ENCODE measurements around the gene ATF6.

DNA sequence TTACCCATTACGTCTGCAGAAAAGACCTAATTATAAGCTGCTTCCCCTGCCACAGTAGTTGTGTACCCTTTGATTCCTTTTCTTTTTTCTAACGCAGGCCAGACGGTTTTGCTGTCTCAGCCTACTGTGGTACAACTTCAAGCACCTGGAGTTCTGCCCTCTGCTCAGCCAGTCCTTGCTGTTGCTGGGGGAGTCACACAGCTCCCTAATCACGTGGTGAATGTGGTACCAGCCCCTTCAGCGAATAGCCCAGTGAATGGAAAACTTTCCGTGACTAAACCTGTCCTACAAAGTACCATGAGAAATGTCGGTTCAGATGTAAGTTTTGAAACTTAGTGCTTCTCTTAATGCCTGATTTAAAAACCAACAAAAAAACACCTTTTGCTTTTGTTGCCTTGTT, 35.8 kb downstream of the ATF6 start:
- TF ChIP-seq, protein P1, sequence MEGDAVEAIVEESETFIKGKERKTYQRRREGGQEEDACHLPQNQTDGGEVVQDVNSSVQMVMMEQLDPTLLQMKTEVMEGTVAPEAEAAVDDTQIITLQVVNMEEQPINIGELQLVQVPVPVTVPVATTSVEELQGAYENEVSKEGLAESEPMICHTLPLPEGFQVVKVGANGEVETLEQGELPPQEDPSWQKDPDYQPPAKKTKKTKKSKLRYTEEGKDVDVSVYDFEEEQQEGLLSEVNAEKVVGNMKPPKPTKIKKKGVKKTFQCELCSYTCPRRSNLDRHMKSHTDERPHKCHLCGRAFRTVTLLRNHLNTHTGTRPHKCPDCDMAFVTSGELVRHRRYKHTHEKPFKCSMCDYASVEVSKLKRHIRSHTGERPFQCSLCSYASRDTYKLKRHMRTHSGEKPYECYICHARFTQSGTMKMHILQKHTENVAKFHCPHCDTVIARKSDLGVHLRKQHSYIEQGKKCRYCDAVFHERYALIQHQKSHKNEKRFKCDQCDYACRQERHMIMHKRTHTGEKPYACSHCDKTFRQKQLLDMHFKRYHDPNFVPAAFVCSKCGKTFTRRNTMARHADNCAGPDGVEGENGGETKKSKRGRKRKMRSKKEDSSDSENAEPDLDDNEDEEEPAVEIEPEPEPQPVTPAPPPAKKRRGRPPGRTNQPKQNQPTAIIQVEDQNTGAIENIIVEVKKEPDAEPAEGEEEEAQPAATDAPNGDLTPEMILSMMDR (IDR thresholded peaks at IDR 0.05 in 2 of 3, conservative IDR thresholded peaks at IDR 0.05 in 1 of 3; ENCODE audit: borderline replicate concordance in 1 of 3, insufficient read depth in 1 of 3, low read depth in 2 of 3, low read length in 2 of 3), result no peak
- TF ChIP-seq POLR2AphosphoS5 (IDR thresholded peaks at IDR 0.05; ENCODE audit: low read depth, low read length) (no peak), POLR2A (IDR thresholded peaks at IDR 0.05; ENCODE audit: borderline replicate concordance, extremely low read depth, insufficient read depth, insufficient read length) (no peak)

Data from HCT116 (cell line).